Measurements from ENCODE around the gene NKRF.
A peak's percentile ranks its signal among the peaks of the same experiment; 100 is the strongest.

NKRF gene

GRCh38 chrX:119607018-119607389 is 780 bp upstream of the NKRF start:
- DNase-seq (ENCODE audit: low read depth): no peak

DNA sequence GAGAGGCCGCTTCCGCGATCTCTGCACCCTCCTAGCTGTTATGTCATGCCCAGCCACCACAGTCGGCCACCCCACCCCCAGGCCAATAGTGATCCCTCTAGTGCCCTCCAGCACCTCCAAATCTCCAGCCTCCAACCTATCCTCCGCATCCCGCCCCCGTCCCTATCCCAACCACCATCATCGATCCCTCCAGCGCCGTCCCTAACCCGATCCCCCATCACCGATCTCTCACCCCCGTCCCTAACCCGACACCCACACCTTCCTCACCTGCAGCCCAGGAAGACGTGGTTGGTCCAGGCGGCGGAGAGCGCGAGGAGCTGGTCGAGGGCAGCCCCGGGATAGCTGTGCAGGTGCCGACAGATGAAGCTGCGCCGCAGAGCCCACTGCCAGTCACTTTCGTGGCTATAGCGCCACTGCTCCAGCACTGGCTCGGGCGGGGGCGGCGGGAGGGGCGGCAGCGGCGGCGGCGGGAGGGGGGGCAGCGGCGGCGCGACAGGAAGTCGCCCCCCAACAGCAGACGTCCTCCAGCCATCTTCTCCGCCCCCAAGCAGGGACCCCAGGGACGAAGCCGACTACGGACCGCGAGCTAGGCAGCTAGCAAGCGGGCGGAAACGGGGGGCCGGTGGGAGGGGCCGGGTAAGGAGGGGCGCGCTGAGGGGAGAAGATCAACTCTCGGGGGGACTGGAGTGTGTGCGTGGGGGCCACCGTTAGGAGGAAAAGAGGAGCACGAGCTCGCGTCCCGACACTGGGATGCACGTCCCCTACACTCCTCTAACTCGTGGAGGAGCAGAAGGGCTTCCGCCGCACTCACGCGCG is 552 bp downstream of the NKRF start:
- DNase-seq (ENCODE audit: low read depth): no peak

- DNase-seq (ENCODE audit: low read depth): no peak
Observed at GRCh38 chrX:119604766-119605463, 1.3 kb downstream of the NKRF start.

- no peak for DNase-seq (ENCODE audit: low read depth)
Observed at GRCh38 chrX:119602701-119603255, 3.4 kb downstream of the NKRF start.

- DNase-seq (ENCODE audit: low read depth): no peak
Observed at GRCh38 chrX:119589810-119590209, 16.4 kb downstream of the NKRF start.

GRCh38 chrX:119583431-119584059 is 22.7 kb downstream of the NKRF start:
- DNase-seq (ENCODE audit: low read depth): no peak

DNA sequence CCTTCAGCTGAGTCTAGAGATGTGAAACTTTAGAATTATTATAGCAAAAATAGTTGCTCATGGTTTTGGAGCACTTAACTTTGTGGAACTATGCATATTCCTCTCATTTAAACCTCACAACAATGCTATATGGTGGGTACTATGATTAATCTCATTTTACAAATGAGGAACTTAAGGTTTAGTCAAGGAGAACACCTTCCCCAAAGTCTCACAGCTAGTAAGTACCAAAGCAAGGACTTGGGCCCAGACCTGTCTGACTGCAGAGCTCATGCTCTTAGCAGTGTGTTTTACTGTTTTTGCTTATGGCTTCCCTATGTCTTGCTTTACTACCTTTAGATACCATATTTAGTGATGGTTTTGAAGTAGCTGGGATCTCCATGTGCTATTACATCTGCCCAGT is 26.8 kb downstream of the NKRF start:
- DNase-seq (ENCODE audit: low read depth): no peak

DNA sequence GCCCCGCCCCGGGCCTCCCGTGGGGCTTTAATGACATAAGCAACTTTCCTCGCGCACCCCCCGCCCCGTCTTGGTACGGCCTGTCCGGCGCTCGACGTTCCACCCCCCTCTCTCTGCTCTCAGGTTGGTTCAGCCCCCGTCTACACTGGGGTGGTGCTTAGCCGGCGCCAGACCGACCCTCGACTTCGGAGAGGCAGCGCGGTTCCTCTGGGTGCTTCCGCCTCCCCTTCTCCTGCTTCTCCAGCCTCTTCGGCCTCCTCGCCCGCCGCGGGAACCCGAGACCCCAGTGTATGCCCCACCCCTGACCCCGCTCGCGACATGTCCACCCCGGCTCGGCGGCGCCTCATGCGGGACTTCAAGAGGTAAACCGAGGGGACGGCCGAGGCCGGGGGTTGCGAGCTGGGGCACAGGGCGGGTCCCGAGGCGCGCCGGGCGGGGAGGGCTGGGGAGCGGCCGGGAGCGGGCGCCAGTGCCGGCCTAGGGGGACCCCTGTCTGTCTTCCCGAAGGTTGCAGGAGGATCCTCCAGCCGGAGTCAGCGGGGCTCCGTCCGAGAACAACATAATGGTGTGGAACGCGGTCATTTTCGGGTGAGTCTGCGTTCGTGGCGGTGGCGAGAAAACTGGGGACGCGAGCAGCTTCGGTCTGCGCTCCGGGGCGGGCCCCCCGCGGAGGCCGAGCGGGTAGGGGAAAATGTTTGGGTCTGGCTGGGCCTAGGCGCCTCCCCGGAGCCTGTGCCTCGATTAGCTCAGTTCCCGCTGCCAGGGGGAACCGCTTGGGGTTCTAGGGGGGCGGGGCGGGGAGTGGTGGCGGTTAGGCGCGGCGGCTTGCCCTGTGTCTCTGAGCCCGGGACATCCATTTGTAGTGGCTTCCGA is 31.6 kb downstream of the NKRF start, which contains the start of gene UBE2A:
TSS of gene UBE2A (plus strand) at position 170 of the 873 bp plus-strand sequence. CDS start at position 319, 149 bp downstream.
- peak; percentile 32 for DNase-seq (ENCODE audit: low read depth)

DNA sequence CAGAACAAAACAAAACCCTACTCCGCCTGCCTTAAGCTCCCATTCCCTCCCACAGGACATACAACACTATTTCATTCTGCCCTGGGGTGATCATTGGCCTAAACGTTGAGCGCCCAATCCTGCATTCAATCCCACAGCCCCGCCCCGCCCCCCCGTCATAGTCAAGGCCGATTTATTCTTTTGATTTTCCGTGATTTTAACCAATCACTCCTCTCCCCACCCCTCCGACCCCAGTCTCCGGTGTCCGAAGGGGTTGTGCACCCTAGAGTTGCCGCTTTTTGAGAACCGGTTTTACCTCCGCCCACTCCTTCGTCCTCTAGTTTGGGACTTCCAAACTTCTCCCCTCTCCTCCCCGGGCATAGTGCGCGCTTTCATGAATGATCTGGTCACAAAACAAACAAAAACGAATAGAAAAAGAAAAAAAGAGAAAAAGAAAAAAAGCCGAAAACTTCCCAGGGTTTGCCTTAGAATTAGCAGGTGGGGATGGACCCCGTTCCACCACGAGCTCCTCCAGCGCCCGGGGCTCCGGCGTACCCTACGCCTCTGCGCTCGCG is 32.3 kb downstream of the NKRF start:
- DNase-seq (ENCODE audit: low read depth): peak; percentile 4

DNA sequence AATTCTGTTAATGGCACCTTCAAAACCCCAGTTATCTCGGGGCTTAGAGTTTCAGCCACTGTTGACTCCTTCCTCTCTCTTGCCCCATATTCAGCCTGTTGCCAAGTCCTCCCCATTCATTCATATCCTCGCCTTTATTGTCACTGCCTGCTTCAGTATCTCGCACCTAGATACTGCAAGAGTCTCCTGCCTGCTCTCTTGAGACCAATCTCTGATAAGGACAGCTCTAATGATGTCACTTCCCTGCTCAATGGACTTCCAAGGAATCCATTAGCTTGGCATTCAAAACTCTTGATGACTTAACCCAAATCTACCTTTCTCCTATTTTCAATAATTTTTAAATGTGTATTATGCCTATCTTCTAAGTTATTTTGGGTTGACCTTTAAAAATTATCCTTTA is 33.0 kb downstream of the NKRF start:
- DNase-seq (ENCODE audit: low read depth): no peak

DNA sequence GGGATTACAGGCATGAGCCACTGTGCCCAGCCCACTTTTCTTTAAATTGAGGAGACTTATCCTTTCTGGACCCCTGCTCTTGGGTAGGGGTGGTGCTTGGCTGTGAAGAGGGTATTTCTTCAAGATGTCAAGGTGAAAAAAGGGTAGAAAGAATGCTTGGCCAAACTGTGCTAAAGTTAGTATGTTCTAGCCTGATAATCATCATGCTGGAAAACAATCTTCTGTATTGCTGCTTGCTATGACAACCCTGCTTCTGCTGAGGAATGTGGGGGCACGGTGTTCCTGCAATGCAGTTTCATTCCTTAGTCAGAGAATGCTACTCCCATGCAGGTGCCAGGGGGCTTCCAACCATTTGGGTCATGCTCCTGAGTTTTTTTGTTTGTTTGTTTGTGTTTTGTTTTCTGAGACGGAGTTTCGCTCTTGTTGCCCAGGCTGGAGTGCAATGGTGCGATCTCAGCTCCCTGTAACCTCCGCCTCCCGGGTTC is 35.8 kb downstream of the NKRF start:
- no peak for DNase-seq (ENCODE audit: low read depth)

- peak; percentile 67 for DNase-seq (ENCODE audit: low read depth)
Observed at GRCh38 chrX:119565107-119565663, 41.0 kb downstream of the NKRF start, which contains the start of gene STEEP1. TSS of gene STEEP1 (minus strand) at chrX:119565409. CDS start at chrX:119565355, 54 bp downstream.

DNA sequence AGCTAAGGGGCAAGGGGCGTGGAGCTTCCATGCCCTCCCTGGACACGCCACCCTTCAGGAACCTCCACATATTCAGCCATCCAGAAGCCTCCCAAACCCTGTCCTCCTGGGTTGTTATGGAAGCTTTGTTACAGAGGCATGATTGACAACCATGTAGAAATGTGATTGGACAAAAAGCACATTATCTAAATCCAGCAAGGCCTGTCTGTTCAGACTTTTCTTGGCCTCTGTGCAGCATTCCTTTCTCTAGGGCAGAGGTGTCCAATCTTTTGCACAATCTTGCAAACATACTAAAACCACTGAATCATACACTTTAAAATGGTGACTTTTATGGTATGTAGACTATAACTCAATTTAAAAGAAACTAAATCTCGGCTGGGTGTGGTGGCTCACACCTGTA is 53.7 kb downstream of the NKRF start:
- DNase-seq (ENCODE audit: low read depth): no peak

- no peak for DNase-seq (ENCODE audit: low read depth)
Observed at GRCh38 chrX:119549327-119550016, 56.8 kb downstream of the NKRF start.

- DNase-seq (ENCODE audit: low read depth): peak; percentile 67
Observed at GRCh38 chrX:119541188-119541587, 65.0 kb downstream of the NKRF start.

DNA sequence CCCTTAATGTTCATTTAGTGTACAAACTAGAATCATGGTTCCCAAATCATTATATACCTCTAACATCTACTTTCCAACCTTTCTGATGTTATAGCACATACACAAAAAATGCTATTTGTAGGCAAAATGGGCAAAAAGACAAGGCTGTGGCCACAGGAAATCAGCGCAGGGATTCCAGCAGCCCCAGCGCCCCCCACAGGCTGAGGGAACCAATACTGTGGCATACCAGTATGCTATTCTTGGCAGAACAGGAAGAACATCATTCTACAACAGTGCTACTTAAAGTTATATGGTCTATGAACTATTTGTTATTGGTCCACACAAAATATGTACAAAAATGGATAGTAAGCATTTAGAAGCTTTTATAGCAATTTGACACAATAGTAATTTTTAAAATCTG is 66.4 kb downstream of the NKRF start:
- no peak for DNase-seq (ENCODE audit: low read depth)
